GM10266 (cell line): ENCODE data around the gene RNASEH2B.

Experiments
- DNase-seq: peaks from one replicate; pipeline ENCODE4 v3.0.0; 2012; ENCODE audit errors: extremely low spot score
- TF ChIP-seq, protein P1 (sequence below): IDR thresholded peaks from 2 replicates; pipeline ENCODE4 v1.5.1; 2012; ENCODE audit warnings: mild to moderate bottlenecking, low read depth; ENCODE audit not compliant: control insufficient read depth, insufficient read depth; ENCODE audit errors: missing control alignments

Gene RNASEH2B

DNA sequence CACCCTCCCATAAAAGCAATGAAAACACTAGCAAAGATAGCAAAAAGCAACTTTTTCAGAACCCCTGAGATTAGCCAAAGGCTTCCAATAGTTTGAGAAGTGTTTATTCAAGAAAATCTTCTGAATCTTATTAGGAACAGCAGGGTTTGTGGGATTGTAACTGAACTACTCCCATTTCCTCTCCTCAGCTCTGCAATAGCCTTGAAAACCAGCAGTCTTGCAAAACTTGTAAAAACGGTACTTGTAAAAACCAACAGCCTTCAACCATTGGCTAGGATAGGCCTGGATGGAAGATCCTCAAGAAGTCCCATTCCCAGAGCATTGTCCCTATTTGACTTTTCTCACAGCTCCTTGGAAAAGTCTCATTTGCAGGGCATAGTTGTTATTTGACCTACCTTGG, 12.1 kb downstream of the RNASEH2B start:
- DNase-seq, result no peak
- TF ChIP-seq, protein P1, sequence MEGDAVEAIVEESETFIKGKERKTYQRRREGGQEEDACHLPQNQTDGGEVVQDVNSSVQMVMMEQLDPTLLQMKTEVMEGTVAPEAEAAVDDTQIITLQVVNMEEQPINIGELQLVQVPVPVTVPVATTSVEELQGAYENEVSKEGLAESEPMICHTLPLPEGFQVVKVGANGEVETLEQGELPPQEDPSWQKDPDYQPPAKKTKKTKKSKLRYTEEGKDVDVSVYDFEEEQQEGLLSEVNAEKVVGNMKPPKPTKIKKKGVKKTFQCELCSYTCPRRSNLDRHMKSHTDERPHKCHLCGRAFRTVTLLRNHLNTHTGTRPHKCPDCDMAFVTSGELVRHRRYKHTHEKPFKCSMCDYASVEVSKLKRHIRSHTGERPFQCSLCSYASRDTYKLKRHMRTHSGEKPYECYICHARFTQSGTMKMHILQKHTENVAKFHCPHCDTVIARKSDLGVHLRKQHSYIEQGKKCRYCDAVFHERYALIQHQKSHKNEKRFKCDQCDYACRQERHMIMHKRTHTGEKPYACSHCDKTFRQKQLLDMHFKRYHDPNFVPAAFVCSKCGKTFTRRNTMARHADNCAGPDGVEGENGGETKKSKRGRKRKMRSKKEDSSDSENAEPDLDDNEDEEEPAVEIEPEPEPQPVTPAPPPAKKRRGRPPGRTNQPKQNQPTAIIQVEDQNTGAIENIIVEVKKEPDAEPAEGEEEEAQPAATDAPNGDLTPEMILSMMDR, result no peak

DNA sequence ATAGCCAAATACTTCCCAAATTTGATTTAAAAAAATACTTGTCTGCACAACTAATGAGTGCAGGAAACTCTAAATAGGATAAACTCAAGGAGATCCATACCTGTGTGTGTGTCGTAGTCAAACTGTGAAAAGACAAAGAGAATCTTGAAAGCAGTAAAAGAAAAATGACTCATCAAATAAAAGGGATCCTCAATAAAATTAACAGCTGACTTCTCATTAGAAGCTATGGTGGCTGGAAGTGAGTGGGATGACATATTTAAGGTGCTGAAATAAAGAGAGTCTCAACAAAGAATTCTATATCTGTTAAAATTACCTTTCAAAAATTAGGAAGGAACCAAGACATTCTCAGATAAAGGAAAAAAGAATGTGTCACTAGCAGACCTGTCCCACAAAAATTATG, 13.7 kb downstream of the RNASEH2B start:
- DNase-seq, result no peak
- TF ChIP-seq, protein P1, result no peak

DNA sequence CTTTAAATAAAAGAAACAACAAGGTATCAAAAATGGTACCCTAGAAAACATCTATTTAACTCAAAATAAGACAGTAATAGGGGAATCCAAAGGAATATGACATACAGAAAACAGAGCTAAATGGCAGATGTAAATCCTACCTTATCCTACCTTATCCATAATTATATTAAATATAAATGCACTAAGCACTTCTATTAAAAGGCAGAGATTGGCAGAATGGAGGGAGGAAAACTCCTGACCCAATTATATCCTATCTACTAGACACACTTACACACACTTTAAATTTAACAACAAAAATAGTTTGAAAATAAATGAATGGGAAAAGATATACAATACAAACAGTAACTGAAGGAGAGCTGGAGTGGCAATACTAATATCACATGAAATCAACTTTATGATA, 14.4 kb downstream of the RNASEH2B start:
- DNase-seq, result no peak
- TF ChIP-seq, protein P1, result no peak

DNA sequence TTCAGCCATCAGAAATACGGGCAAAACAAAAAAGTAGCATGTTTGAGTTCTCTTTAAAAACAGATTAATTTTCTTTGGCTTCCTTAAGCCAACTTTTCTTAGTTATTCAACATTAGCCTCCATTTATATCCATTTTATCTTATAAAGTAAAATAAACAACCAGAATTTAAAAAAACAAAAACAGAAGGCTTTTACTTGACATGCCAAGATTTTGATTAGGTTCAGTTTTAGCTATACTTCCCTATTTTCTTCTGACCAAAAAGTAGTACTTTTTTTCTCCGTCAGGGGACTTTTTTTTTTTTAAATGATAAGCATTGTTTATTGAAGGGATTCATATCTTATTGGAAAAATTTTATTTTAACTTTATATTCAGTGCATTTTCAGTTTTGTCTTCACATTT, 18.1 kb downstream of the RNASEH2B start:
- TF ChIP-seq, protein P1, result no peak

DNA sequence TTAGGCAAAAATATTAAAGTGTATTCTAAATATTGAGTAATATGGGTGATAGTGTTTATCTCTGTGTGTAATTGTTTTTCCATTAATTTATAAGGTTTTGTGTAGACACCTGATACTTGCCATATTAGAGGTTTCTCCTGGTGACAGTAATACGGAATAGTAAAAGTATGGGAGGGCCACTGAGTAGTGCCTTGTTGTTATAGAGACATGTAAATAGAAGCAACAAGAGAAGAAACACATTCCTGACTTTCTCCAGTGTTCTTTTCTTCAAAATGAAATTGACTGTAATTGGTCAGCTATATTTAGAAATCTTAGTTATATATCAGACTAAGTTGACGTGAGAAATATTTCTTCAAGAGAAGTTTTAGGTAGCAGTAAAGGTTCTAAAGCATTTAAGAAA, 18.5 kb downstream of the RNASEH2B start:
- TF ChIP-seq, protein P1, result no peak
- no peak for DNase-seq

More for the DNA sequence above, 18.1 kb downstream of the RNASEH2B start:
- no peak for DNase-seq

DNA sequence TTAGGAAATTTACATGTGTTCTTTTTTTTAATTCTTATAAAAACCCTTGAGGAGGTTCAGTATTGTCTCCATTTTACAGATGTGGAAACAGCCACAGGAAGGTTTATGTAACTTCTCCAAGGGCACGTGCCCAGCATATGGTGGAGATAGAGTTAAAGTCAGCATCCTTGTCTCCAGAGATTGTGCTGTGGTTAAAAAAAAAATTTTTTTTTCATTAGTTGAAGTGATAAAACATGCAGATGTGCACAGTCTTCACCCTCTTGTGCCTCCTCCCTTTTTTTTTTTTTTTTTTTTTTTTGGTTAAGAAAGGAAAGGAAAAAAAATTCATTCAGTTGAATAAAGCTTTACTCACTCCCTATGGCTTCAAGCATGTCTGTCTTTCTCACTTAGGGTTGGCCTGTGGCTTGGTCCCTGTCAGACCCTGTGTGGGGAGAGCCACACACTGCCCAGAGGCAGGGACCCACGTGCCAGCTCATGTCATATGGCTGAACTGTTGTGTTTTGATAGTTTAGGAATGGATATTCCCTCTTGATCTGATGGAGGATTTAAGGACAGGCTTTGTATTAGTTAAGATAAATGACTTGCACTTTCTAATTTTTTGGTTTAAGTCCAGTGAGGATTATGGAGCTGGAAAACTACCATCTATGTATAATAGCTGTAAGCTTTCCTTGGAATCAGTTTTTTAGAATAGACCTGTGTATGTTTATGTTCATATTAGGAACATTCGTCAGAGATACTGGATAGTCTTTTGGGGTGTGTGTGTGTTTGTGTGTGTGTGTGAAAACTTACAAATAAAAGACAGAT, 19.3 kb downstream of the RNASEH2B start:
- TF ChIP-seq, protein P1, result no peak
- DNase-seq, result no peak

DNA sequence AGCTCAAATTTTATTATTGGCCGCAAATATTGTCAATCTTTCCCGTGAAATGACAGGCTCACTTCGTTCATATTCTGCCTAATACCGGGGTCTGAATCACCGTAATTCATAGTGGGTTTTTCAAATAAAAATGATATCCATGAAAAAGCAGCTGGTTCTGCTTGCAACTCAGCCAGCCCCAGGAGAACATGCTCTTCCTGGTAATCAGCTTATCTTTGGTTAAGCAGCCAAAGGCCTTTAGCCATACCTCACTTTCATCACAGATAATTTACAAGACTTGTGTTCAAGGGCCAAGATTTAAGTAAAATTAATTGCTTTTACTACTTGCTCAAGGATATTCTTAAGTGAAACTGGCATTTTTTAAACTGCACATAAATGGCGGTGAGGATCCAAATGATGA, 22.5 kb downstream of the RNASEH2B start:
- no peak for DNase-seq
- TF ChIP-seq, protein P1, result no peak
